GM19035 (cell line): Measurements from ENCODE around the gene METRN.
A peak's percentile ranks its signal among the peaks of the same experiment; 100 is the strongest.
"Not testable (repeated sequence)": the region's sequence is repeated elsewhere in the genome, so short reads cannot be mapped to it uniquely, and the experiment has no call there.

Source experiments
- ATAC-seq: cut with Tn5 transposase; IDR thresholded peaks from one replicate; pipeline ENCODE4 v1.9.1; 2021; ENCODE audit not compliant: unreplicated experiment

The METRN gene

DNA sequence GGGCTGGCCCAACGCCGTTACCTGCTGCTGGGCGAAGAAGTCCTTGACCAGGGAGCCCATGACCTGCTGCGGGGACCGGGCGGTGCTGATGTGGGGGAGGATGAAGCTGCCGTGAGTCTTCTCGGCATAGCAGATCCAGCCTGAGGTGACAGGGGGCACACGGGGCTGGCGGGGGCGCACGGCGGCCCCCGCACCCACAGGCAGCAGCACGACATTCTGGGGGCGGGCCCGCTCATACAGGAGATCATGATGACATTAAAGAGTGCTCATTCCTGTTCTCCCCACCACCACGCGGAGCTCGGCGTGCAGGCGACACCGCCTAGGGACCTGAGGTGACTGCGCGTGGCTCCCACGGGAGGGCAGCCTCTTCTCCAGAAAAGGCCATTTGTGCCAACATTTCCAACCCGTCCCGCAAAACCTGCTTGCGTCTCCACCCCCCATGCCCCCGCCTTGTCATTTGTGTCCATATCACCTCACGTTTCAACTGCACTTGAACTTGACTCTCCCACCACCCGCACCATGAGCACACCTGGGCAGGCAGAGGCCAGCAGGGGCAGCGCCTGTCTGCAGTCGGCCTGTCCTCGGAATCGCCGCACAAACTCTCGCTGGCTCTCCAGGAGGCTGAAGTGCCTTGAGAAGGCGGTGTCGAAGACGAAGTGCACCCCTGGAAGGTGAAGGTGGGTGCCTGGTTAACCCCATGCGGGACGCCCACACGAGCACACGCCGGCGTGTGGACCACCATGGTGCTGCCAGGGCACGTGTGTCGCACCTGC is 19.5 kb downstream of the METRN start:
- no peak for ATAC-seq

DNA sequence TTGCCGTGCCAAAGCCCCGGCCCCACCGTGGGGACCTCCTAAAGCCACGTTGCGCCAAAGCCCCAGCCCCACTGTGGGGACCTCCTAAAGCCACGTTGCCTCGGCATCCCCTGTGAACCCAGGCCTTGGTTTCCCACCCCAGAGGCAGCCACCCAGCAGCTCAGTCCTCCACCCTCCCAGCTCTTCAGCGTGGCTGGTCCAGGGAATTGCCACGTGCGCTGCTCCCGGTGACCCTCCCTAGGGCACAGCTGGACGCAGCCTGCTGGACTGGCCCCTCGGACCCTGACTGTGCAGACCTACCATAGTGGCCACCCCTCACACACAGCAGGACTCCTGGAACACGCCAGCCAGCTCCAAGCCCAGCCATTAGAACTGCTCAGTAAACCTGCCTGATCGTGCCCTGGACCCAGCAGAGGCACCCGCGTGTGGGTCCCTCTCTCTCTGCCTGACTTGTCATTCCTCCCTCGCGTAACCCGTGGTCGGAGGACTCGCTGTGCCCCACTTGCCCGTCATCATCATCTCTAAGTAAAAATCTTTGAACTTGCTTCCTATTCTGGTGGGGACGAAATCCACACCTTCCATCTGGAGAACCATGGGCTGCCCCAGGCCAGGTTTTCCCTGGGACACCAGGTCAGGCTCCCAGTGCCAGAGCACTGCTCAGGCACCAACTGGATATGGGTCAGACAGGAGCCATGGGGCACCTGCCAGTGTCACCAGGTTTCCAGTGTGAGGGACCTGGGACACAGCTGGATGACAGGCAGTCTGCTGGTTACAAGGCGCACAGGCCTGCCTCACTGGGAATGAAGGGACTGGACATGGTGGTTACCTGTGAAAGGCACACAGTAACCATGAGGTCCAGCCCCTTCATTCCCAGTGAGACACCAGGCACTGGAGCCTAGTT is 20.3 kb downstream of the METRN start:
- no peak for ATAC-seq

DNA sequence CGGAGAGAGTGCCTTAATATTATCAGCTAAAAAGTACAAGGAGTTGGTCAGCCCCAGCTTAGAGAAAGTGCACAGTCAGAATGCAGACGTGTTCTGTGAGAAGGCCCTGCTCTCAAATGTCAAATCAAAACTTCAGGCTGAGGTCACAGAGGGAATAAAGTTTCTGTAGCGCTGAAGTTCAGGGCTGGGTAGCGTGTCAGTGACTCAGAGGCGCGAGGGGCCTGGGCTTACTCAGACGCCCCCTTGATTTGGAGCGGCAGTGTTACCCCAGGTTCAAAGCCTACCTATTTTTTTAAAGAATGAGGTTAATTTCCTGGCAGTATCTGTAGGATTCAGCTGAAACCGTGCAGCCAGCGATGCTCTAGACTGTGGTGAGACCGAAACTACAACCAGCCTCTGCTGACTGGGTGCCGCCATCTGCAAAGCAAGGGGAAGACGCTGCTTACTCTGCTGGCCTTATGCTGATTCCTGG is 21.1 kb downstream of the METRN start:
- peak; percentile 34 for ATAC-seq

DNA sequence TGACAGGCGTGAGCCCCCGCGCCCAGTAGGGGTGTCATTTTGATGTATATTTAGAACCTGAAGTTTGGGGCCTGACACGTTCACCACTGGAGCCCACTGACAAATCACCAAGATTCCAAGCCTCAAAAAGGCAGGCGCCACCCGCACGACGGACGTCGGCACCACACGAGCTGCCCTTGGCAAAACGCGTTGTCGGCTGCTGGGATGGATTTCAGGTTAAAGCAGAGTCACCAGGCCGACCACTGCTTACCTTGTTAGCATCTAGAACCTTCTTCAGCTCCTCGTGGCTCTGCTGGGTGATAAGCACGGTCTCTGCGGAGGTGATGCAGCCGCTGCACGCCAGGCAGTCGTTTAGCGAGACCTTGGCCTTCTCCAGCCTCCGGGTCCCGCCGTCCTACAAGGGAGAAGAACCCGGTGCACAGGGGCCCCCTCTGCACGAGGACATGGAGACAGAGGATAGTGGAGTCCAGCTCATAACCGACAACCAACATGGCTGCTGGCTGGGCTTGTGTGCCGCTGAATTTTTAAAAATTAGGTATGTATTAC is 22.1 kb downstream of the METRN start:
- no peak for ATAC-seq

DNA sequence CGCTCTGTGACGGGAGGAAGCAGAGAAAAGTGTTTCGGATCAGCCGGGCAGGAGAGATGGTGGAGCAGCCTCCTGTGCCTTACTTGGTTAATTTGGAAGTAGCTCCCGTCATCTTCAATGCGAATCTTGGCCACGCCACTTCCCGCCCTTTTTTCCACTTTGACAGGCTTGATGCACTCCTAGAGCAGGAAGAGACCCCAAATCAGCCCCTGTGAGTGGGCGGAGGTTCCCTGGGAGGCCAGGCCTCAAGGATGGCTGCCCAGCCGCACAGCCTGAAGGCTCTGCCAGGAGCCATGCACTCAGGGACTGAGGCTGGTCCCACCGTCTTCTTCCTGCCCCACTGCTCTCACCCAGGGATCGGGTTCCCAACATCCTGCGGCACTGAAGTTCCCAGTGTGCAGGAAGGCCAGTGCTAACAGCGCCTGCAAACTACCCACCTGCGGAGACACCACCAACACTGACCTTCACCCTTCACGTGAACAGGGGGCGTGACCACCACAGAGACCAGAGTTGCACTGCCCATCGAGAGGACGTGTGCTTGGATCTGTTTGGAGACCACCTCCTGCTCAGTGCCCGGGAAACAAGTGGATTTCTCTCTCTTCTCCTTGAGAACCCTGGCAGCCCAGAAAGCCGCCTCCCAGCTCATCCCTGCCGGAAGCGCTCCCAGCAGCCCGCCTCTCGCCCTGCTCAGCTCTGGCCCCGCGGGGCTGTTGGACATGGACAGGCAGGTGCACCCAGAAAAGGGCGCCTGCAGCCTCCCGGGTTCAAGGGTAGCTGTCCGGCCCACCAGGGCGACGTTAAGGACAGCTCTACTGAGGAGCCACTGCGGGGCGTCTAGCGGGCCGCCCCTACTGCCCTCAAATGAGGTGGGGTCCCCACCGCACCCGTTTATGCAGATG is 24.9 kb downstream of the METRN start:
- ATAC-seq: no peak

DNA sequence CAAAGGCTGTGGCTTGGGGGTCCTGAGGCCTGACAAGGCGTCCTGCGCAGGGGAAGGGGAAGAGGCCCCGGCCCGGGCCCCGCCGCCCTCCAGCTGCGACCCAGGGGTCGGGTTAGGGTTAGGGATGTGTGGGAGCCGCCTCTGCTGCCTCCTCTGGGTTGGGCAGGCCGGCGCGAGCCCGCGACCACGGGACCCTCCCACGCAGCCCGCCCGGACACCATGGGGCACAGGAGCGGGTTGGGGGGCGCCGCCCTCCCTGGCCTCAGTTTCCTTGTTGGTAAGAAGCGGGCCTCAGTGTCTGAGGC is 25.5 kb downstream of the METRN start:
- no peak for ATAC-seq

DNA sequence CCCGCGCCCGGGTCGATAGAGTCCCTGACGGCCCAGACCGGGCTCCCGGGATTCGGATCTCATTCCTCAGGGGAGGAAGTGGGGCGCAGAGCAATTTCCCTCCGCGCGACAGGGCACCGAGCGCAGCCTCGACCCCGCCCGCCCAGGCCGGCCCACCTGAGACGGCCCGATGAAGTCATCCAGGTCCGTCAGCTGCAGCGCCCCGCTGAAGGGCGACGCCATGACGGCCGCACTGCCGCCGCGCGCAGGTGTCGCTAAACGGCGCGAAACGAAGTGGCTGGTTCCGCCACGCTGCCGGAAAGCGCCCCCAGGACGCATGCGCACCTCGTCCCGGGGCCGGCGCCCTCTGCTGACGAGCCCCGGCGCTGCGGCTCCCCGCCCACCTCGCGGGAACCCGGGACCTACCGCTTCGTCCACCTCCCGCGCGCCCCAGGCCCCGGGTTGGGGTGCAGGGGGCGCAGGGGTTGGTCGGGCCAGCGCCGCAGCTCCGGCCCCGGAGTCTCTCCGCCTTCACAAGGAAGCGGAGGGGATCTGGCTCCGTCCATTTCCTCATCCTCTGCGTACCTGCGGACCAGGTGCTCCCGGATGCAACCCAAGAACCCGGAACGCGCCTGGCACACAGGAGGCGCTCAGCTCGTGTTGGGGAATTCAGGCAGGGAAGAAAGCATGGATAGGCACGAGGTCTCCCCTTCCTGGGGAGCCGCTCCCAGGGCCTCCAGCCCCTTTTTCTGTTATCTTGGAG is 26.0 kb downstream of the METRN start, which contains the start of gene CIAO3:
Gene CIAO3 (minus strand): TSS at position 234 of the 742 bp plus-strand sequence. CDS start 12 bp downstream, at position 222.
- ATAC-seq: peak; percentile 72

DNA sequence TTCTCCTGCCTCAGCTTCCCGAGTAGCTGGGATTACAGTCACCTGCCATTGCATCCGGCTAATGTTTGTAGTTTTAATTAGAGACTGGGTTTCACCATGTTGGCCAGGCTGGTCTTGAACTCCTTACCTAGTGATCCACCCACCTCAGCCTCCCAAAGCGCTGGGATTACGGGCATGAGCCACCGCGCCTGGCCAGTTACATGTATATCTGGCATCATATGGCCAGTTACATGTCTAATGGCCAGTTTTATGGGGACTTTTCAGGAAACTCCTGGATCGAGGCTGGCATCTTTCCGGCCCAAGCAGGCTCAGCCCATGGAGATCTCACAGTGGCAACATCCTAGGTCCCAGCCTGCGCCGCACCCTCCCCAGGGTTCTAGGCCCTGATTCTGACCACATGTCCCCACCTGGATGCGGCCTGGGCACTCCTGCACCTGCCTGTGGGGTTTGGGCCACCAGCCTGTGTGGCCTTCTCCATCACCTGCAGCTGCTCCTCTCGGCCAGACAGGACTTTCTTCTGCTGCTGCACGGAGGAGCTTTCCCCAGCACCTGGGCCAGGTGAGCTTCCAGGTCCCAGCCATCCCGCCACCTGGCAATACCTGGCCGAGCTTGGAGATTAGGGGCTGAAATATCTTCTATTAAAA is 27.2 kb downstream of the METRN start:
- no peak for ATAC-seq

DNA sequence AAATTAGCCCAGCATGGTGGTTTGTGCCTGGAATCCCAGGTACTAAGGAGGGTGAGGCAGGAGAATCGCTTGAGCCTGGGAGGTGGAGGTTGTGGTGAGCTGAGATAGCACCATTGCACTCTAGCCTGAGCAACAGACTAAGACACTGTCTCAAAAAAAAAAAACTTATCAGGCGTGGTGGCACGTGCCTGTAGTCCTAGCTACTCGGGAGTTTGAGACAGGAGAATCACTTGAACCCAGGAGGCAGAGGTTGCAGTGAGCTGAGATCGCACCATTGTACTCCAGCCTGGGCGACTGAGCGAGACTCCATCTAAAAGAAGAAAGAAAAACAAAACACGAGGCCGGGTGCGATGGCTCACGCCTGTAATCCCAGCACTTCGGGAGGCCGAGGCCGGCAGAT is 28.0 kb downstream of the METRN start:
- ATAC-seq: not testable (repeated sequence)

DNA sequence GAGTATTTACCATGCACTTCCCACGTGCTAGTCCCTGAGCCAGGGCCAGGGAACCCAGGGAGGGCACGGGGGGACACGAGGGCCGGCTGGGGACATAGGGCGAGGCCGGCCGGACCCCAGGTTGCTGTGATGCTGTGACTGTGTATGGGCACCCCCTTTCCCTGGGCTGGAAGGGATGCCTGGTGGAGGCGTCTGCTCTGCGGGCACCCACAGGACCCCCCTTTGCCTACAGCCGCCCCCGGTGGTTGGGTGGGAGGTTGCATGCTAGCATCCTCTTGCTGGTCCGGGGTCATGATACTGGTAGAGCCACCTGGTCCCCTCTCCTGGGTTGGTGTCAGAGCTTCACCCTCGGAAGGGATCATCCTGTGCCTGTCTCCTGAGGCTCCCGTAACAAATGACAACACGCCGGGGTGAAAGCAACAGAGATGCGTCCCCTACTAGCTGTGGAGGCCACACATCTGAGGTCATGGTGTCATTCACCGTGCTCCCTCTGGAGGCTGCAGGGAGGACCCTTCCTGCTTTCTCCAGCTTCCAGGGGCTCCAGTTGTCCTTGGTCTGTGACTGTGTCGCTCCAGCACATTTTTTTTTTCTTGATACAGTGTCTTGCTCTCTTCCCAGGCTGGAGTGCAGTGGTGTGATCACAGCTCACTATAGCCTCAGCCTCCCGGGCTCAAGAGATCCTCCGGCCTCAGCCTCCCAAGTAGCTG is 29.0 kb downstream of the METRN start:
- no peak for ATAC-seq

DNA sequence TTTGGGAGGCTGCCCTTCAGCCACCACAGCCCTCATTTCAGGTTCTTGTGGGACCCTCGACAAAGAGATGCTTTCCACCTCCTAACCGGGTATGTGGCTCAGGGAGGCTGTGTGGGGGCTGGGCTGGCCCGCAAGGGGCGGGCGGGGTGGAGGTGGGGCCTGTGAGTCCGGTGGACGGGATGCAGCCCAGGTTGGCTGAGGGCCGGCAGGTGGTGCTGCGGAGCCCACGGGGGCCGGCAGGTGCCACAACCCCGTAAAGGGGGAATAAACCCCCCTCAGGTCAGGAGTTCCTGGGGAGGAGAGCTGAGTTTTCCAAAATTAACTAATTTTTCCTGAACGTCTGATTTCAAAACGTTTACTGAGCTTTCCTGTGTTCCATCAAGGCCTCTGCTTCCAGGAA is 30.8 kb downstream of the METRN start:
- no peak for ATAC-seq

DNA sequence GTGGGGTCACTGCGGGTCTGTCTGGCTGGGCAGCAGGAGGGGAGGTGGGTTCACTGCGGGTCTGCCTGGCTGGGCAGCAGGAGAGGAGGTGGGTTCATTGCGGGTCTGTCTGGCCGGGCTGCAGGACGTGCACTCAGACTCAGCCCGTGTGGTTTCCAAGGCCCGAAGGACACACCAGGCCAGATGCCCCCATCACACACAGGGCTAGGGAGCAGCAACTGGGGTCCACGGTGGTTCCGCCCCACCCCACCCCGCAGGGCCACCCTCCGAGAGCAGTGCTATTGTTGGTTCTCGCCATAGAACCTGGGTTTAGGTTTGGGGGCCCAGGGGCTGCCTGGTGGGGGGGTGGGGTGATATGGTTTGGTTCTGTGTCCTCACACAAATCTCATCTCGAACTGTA is 31.7 kb downstream of the METRN start:
- ATAC-seq: no peak

DNA sequence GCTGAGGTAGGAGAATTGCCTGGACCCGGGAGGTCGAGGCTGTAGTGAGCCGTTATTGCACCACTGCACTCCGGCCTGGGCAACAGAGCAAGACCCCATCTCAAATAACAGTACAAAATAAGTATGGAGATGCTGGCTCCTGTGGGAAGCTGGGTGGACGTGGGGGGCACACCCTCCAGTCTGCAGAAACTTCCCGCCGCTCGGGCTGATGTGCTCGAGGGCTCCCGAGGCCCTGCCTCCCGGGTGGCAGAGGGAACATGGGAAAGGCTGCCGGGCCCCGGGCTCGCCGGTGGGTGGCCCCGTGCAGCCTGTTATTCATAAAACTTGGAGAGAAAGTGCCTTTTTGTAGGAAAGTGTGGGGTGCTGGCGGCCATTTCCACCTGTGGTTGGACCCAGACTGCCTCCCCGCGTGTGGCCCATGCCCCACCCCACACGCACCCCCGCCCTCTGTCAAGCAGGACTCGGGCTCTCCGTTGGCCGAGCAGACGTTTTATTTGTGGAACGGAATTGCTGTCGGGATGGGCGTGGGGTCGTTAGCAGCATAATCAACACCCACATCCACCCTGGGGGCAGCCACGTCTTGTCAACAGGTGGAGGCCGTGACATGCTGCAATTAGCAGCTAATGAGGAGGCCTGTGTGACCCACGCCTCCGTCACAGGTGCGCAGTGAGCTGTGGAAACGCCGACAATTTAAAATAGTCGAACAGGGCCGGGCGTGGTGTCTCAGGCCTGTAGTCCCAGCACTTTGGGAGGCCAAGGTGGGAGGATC is 33.2 kb downstream of the METRN start:
- no peak for ATAC-seq

DNA sequence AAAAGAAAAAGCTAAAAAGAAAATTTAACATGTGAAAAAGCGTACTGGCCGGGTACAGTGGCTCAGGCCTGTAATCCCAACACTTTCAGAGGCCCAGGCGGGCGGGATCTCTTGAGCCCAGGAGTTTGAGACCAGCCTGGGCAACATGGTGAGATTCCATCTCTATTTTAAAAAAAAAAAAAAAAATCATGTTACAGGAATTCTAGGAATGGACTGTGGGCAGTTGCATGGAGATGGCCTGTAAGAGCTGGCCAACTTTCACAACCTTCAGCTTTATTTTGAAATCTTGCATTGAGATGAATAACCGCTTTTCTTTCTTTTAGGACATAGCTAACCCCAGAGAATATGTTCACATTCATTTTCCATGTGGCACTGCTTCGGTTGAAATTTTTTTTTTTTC is 34.1 kb downstream of the METRN start:
- no peak for ATAC-seq

DNA sequence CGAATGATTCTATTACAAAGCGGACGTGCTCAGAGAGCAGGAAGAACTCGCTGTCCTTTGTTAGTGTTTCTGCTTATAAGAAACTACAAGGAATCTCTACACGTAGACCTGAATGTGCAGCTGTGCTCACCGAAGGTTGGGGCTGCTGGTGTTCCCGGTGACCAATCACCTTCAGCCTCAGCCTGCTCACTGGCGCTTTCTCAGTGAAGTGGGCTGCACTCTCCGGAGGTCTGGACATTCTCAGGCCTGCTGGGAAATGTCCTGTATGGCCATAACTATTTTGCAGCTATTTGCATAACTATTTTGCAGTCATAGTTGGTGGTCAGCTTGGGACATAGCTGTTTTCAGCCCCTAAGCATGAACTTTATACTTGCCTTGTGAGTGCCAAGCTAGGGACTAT is 35.6 kb downstream of the METRN start:
- no peak for ATAC-seq

DNA sequence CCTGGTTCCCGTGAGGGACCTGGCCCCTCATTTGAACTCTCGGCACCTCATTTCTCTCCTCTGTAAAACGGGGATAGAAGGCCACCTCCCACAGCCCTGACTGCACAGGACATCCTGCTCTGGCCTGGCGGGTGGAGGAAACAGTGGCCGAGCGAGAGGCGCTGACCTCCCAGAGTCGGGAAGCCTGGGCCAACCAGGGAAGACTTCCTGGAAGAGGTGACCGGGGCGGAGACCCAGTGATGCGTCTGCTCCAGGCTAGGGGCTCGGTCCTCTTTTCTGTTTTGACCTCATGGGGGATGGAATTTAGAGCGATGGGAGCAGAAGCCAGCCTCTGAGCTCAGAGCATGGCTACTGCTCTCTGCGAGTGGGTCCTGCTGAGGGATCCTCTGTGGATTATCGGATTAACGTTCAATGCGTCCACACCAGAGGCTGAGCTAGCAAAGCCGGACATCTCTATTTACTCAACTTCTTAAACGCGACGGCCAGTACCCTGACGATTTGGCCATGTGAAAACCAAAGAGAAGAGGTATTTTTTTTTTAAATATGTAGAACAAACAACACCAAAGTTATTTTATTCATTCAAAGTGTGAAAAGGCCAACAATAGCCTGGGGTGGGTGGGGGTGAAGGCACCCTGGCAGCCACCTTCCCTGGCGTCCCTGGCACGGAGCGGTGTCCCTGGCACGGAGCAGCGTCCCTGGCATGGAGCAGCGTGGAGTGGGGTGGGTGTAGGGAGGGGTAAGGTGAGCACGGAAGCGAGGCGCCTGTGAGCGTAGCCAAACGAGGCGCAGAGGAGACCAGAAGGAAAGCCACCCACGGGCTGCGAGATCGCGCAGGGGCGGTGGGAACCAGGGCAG is 36.5 kb downstream of the METRN start:
- no peak for ATAC-seq

DNA sequence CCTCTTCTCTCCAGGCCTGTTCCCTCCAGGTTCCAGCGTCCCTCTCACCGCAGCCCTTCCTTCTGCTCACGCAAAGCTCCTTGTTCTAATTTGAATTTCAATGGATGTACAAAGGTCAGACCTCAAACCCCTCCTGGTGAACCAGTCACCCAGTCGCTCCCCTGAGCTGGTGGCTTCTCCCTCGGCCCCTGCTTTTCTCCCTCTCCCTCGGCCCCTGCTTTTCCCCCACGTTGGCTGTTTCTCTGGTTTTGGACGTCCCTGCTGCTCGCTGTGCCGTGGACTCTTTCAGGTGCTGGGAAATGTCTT is 37.0 kb downstream of the METRN start:
- ATAC-seq: no peak
